ENCODE results near the gene DGKH. TPM values are rescaled to one million over a fixed set of nuclear protein-coding genes. Genes with fewer than 3 reads are reported as not detected.

DGKH gene
- total RNA-seq, 1 experiment from 2014 or later, result 22.8 TPM

DNA sequence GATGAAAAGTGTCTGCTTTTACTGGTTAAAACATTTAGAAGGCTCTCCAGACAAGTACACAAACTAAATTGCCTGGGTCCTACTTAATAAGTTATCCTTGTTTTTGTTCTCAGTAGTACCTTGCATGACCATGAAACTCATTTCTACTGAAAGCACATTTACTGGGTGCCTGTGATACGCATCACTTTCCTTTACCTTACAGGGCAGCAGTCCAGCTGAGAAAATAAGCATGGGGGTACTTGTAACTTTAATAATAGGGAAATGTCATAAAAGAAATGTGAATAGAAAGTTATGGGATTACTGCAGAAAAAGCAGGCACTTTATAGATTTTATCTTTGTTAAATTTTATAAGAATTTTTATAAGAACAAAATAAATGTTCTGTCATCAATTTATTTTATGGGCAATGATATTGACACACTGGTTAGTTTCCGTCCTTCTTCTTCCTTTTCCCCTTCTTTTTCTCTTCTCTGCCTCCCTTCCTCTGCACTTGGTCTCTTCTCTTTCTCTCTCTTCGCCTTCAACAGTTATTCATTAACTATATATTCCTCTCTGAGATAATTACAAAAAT, 116.2 kb downstream of the DGKH start:
- H3K4me1 ChIP-seq (ENCODE audit: control insufficient read depth, insufficient read depth, low read length), result no peaks in the 10 kb centered on the region
- H3K9me3 ChIP-seq (ENCODE audit: control insufficient read depth, insufficient read depth, low read depth, low read length), result no peaks in the 10 kb centered on the region
- ChIA-PET POLR2A (no interaction called here), CTCF (no interaction called here)
- intact Hi-C loops (cut with micrococcal nuclease; ENCODE audit: unreplicated experiment) (no loop called here), in situ Hi-C loops (cut with HindIII; ENCODE audit: low pct_unique_long_range_greater_than_20kb, low sequenced_read_pairs) (no loop called here)
- no peak for DNase-seq (ENCODE audit: low read depth, low spot score)
- no peak overlapping the region for H3K27ac ChIP-seq (ENCODE audit: low read length)
- no peak for TF ChIP-seq TCF7L2 (IDR thresholded peaks at IDR 0.05; ENCODE audit: low read depth, low read length)
- TF ChIP-seq SIN3A (IDR thresholded peaks at IDR 0.05; ENCODE audit: borderline replicate concordance, insufficient read depth, low read depth, low read length), result no peak
- TF ChIP-seq, protein P1, sequence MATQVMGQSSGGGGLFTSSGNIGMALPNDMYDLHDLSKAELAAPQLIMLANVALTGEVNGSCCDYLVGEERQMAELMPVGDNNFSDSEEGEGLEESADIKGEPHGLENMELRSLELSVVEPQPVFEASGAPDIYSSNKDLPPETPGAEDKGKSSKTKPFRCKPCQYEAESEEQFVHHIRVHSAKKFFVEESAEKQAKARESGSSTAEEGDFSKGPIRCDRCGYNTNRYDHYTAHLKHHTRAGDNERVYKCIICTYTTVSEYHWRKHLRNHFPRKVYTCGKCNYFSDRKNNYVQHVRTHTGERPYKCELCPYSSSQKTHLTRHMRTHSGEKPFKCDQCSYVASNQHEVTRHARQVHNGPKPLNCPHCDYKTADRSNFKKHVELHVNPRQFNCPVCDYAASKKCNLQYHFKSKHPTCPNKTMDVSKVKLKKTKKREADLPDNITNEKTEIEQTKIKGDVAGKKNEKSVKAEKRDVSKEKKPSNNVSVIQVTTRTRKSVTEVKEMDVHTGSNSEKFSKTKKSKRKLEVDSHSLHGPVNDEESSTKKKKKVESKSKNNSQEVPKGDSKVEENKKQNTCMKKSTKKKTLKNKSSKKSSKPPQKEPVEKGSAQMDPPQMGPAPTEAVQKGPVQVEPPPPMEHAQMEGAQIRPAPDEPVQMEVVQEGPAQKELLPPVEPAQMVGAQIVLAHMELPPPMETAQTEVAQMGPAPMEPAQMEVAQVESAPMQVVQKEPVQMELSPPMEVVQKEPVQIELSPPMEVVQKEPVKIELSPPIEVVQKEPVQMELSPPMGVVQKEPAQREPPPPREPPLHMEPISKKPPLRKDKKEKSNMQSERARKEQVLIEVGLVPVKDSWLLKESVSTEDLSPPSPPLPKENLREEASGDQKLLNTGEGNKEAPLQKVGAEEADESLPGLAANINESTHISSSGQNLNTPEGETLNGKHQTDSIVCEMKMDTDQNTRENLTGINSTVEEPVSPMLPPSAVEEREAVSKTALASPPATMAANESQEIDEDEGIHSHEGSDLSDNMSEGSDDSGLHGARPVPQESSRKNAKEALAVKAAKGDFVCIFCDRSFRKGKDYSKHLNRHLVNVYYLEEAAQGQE (IDR thresholded peaks at IDR 0.05; ENCODE audit: insufficient read depth in 1 of 2, low read depth in 2 of 2, low read length in 1 of 2), result no peak
- TF ChIP-seq, protein P2, sequence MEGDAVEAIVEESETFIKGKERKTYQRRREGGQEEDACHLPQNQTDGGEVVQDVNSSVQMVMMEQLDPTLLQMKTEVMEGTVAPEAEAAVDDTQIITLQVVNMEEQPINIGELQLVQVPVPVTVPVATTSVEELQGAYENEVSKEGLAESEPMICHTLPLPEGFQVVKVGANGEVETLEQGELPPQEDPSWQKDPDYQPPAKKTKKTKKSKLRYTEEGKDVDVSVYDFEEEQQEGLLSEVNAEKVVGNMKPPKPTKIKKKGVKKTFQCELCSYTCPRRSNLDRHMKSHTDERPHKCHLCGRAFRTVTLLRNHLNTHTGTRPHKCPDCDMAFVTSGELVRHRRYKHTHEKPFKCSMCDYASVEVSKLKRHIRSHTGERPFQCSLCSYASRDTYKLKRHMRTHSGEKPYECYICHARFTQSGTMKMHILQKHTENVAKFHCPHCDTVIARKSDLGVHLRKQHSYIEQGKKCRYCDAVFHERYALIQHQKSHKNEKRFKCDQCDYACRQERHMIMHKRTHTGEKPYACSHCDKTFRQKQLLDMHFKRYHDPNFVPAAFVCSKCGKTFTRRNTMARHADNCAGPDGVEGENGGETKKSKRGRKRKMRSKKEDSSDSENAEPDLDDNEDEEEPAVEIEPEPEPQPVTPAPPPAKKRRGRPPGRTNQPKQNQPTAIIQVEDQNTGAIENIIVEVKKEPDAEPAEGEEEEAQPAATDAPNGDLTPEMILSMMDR (IDR thresholded peaks at IDR 0.05), result no peak
- TF ChIP-seq POLR2AphosphoS5 (IDR thresholded peaks at IDR 0.05; ENCODE audit: low read depth, low read length), result no peak
- no peak overlapping the region for H3K4me3 ChIP-seq (ENCODE audit: low read depth in 2 of 2, low read length in 2 of 2)
- BruUV-seq (replicated peaks), result no TSS peak
- ATAC-seq, result no peak
- H3K27me3 ChIP-seq (ENCODE audit: control insufficient read depth, insufficient read depth, low read length), result no peaks in the 10 kb centered on the region
- peaks cover 8% of the 10 kb centered on the region for H3K36me3 ChIP-seq (ENCODE audit: control insufficient read depth, insufficient read depth, low read length)

DNA sequence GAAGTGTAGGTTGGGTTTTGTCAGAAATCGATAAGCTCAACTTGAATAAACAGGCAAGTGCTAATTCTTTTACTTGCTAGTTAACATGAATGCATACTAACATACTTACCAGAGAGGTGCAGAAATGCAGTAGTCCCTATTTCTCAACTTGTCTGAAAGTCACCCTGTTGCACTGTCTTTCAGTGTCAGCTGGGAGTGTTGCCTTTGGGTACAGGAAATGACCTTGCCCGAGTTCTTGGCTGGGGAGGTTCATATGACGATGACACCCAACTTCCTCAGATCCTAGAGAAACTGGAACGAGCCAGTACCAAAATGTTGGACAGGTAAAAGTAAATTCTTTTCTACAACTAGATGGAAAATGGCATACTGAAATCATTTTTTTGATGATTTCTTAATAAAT, 120.0 kb downstream of the DGKH start:
- ChIA-PET CTCF (no interaction called here), POLR2A (no interaction called here)
- TF ChIP-seq, protein P1 (IDR thresholded peaks at IDR 0.05; ENCODE audit: insufficient read depth in 1 of 2, low read depth in 2 of 2, low read length in 1 of 2), result no peak
- TF ChIP-seq SIN3A (IDR thresholded peaks at IDR 0.05; ENCODE audit: borderline replicate concordance, insufficient read depth, low read depth, low read length) (no peak), POLR2AphosphoS5 (IDR thresholded peaks at IDR 0.05; ENCODE audit: low read depth, low read length) (no peak), TCF7L2 (IDR thresholded peaks at IDR 0.05; ENCODE audit: low read depth, low read length) (no peak)
- TF ChIP-seq, protein P2 (IDR thresholded peaks at IDR 0.05), result no peak
- DNase-seq (ENCODE audit: low read depth, low spot score) (no peak), ATAC-seq (no peak)
- no peaks in the 10 kb centered on the region for H3K9me3 ChIP-seq (ENCODE audit: control insufficient read depth, insufficient read depth, low read depth, low read length)
- intact Hi-C loops (cut with micrococcal nuclease; ENCODE audit: unreplicated experiment), result no loop called here
- no peak overlapping the region for H3K4me3 ChIP-seq (ENCODE audit: low read depth in 2 of 2, low read length in 2 of 2)
- no peaks in the 10 kb centered on the region for H3K27me3 ChIP-seq (ENCODE audit: control insufficient read depth, insufficient read depth, low read length)
- peaks cover 8% of the 10 kb centered on the region for H3K36me3 ChIP-seq (ENCODE audit: control insufficient read depth, insufficient read depth, low read length)
- H3K4me1 ChIP-seq (ENCODE audit: control insufficient read depth, insufficient read depth, low read length), result no peaks in the 10 kb centered on the region
- no peak overlapping the region for H3K27ac ChIP-seq (ENCODE audit: low read length)
- no TSS peak for BruUV-seq (replicated peaks)
- in situ Hi-C loops (cut with HindIII; ENCODE audit: low pct_unique_long_range_greater_than_20kb, low sequenced_read_pairs), result no loop called here
